GM04504 (cell line): ENCODE measurements around the gene CYB5D1.

ENCODE experiments used
- DNase-seq: peaks from one replicate; pipeline ENCODE4 v3.0.0-alpha.2; 2012; ENCODE audit warnings: low read depth

The CYB5D1 gene, protein sequence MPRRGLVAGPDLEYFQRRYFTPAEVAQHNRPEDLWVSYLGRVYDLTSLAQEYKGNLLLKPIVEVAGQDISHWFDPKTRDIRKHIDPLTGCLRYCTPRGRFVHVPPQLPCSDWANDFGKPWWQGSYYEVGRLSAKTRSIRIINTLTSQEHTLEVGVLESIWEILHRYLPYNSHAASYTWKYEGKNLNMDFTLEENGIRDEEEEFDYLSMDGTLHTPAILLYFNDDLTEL

DNA sequence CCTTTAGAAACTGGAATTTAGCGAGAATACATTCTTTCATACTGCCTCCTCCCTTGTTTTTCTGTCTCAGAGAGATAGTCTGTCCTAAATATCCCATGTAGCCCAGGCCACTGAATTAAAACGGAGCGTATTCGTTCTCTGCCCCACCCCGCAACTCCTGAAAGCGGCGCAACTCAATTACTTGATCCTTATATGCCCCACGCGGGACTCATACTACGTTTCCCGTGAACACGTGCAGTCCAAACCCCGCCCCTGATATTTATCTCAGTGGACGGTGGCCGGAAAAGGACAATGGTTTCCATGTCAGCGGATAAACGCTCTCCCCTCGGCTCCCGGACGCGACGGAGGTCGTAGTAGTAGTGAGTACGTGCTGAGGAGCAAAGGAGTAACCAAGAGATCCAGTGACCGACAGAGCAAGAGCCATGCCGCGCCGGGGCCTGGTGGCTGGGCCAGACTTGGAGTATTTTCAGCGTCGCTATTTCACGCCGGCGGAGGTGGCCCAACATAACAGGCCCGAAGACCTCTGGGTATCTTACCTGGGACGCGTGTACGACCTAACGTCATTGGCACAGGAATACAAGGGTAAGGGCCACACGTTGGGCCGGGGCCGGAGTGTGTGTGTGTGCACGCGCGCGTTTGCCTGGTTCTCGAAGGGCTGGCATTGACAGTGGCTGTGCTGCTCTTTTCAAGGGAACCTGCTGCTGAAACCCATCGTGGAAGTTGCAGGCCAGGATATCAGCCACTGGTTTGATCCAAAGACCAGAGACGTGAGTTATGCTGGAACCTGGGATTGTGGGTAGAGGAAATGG, at the start of gene CYB5D1:
Gene CYB5D1, plus strand, starts transcription at position 291 of the 809 bp plus-strand sequence. Its CDS starts 132 bp downstream, at position 423.
- peak; percentile 89 for DNase-seq

DNA sequence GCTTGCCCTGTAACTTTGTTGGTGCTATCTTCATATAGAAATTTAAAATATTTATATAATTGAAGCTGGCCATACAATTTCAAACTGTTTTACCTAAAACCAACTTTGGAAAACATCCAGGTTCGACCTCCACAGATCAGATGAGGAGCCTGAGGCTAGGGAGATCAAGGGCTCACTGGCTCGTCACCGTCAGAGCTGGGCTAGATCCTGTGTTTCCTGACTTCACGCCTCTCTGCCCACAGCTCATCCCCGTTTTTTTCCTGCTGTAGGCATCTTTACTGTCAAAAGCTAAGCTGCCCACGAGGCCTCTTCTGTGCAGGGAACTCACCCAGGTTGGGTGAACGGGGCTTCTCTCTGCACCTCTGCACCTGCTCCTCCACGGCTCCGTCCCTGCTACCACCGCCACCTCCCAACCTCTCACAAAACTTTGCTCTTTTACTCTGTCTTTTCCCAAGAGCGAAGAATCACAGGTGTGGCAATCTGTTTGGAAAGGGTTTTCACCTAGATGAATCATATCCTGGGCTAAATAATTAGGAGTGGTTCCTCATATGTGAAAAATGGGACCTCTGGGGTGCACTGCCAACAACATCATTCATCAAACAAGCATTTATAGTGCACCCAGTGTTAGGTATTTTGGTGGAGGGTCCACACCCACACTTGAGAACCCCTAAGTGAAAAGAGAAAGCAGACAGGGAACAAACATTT, 48.6 kb upstream of the CYB5D1 start:
- DNase-seq, result no peak

DNA sequence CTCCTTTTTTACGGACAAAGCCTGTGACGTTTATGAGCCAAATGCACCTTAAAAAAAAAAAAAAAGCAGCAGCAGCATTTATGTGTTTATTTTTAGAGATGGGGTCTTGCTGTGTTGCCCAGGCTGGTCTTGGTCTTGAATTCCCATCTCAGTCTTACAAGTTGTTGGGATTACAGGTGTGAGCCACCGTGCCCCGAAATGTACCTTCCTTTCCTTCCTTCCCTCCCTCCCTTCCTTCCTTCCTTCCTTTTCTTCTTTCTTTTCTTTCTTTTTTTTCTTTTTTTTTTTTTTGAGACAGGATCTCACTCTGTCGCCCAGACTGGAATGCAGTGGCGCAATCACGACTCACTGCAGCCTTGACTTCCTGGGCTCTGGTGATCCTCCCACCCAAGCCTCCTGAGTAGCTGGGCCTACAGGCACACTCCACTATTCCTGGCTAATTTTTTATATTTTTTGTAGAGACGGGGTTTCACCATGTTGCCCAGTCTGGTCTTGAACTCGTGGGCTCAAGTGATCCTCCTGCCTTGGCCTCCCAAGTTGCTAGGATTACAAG, 47.9 kb upstream of the CYB5D1 start:
- DNase-seq, result peak; percentile 5

DNA sequence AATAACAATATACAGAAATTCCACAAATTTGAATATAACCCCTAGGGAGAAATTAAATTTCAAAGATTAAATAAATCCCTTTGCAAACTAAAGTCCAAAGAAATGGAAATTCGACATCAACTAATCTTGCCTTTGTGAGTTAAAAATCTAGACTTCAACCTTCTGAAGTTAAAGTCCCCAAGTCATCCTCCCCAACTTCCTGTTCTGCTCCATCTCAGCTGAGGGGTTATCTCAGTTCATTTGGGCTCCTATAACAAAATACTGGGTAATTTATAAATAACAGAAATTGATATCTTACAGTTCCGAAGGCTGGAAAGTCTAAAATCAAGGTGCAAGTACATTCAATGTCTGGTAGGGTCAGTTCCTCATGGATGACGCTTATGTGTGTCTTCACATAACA, 46.6 kb upstream of the CYB5D1 start:
- no peak for DNase-seq

DNA sequence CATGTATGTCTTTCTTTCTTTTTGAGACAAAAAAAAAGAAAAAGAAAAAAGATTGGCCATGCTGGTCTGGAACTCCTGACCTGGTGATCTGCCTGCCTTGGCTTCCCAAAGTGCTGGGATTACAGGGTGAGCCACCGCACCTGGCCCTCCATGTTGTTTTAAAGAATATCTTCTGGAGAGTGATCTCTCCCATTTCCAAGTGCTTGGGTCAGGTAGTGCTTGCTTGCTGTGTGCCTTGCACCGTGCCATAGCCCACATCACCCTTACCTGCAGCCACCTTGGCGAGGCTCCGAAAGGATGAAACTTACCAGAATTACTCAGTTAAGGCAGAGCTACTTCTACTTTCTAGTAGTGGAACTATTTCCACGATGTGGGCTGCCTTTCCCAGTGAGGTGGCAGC, 42.8 kb upstream of the CYB5D1 start:
- DNase-seq, result no peak

DNA sequence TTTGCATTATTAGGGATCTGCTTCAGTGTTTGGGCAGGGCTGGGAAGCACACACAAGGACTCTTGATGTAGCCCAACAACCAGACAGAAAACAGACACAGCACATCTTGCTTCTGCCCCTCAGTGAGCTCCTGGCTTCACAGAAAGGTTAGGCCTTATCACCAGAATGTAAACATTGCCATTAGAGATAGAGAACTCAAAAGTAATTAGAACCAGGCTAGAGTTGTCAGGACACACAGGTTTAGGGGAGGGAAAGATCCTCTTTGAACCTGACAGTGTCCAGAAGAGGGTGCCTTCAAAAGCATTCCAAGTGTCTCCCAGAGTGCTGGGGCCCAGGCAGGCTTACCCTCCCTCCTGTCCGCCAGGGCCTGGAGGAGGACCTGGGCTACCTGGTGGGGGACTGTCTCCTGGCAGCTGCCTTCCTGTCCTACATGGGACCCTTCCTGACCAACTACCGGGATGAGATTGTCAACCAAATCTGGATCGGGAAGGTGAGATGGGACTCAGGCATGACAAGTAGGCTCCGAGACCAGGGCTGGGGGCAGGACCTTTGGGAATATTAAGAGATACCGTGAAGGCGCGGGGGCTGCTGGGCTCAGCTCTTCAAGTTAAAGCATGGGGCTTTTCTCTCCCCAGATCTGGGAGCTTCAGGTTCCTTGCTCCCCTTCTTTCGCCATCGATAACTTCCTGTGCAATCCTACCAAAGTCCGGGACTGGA, 40.7 kb upstream of the CYB5D1 start:
- DNase-seq, result no peak

DNA sequence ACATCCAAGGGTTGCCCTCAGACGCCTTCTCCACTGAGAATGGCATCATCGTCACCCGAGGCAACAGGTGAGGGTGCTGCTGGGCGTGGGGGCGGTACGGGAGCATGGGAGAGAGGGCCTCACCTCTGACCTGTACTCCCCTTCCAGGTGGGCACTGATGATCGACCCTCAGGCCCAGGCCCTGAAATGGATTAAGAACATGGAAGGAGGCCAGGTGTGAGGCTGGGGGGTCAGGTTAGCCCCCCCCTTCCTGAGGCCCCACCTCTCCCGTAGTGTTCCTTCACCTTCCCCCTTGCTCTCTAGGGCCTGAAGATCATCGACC, 40.2 kb upstream of the CYB5D1 start:
- DNase-seq, result no peak

DNA sequence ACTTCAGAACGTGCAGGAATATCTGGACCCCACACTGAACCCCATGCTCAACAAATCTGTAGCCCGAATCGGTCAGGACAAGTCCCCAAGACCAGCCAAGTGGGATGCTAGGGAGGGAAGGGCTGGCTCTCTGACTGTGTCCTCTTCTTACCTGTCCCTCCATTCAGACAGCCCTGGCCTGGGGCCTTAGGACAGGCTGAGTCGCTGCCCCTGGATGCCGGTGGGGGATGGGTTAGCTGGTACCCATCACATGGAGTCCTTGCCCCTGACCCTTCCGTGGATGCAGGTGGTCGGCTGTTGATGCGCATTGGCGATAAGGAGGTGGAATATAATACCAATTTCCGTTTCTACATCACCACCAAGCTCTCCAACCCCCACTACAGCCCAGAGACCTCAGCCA, 39.8 kb upstream of the CYB5D1 start:
- no peak for DNase-seq

DNA sequence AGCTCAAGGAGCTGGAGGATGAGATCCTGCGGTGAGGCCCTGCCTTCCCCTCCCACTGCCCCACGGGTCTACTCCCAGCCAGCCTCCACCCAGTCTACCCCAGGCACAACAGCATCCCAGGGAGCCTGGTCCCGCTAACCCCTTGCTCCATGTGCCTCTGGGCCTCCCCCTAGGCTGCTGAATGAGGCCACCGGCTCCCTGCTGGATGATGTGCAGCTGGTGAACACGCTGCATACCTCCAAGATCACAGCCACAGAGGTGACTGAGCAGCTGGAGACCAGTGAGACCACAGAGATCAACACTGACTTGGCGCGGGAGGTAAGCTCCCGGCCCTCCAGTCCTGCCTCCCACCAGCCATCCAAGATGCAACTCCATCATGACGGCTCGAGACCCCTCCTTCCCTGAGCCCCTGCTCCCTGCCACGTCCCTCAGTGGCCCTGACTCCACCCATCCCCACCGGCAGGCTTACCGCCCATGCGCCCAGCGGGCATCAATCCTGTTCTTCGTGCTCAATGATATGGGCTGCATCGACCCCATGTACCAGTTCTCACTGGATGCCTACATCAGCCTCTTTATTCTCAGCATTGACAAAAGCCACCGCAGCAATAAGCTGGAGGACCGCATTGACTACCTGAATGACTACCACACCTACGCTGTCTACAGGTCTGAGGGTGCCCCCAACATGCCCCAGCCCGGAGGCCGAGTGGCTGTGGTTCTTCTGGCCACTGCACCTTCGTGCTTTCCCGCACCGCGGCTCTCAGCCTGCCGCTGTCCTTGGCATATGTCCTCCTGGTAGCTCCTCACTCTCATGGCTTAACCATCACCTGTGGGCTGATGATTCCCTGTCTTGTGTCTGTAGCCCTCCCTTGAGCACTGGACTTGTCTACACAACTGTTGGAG, 38.8 kb upstream of the CYB5D1 start:
- no peak for DNase-seq

DNA sequence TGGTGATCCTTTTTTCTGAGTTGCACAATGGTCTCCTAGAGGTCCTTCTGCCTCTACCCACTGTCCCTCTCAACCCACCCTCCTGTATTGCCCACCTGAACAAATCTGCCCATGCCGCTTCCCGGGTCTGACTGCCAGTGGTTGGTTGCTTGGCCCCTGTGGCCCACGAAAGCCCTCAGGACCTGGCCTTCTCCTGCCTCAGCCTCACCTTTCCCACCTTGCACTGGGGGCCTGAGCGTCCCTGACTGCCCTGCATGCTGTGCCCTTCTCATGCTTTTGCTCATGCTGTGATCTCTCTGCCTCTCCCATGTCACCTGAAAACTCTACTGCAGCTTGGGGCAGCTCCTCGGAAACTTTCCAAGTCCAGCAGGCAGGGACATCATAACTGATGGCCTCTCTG, 37.6 kb upstream of the CYB5D1 start:
- no peak for DNase-seq

DNA sequence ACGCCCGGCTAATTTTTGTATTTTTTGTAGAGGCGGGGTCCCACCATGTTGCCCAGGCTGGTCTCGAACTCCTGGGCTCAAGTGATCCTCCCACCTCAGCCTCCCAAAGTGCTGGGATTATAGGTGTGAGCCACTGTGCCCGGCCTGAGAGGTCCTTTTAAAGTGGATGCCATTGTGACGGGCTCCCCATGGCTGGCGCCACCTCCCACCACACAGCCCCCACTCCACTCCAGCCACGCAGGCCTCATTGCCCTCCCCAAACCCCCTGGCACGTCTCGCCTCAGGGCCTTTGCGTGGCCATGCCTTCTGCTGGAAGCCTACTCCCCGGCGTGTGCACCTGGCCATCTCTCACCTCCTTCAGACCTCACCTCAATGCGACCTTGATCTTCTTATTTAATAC, 35.7 kb upstream of the CYB5D1 start:
- DNase-seq, result no peak

DNA sequence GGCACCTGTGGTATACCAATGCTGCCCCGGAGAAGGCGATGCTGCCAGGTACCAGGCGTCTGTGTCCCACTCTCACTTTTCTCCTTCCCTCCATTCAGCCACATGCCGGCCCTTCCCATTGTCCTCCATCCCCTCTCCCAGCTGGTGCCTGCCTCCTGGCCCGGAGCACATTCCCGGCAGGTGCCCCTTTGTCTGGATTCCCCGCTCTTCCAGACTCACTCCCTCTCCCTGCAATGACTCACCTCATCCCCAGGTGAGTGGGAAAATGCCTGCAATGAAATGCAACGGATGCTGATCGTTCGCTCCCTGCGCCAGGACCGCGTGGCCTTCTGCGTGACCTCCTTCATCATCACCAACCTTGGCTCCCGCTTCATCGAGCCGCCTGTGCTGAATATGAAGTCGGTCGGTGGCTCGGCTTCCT, 34.2 kb upstream of the CYB5D1 start:
- DNase-seq, result no peak

DNA sequence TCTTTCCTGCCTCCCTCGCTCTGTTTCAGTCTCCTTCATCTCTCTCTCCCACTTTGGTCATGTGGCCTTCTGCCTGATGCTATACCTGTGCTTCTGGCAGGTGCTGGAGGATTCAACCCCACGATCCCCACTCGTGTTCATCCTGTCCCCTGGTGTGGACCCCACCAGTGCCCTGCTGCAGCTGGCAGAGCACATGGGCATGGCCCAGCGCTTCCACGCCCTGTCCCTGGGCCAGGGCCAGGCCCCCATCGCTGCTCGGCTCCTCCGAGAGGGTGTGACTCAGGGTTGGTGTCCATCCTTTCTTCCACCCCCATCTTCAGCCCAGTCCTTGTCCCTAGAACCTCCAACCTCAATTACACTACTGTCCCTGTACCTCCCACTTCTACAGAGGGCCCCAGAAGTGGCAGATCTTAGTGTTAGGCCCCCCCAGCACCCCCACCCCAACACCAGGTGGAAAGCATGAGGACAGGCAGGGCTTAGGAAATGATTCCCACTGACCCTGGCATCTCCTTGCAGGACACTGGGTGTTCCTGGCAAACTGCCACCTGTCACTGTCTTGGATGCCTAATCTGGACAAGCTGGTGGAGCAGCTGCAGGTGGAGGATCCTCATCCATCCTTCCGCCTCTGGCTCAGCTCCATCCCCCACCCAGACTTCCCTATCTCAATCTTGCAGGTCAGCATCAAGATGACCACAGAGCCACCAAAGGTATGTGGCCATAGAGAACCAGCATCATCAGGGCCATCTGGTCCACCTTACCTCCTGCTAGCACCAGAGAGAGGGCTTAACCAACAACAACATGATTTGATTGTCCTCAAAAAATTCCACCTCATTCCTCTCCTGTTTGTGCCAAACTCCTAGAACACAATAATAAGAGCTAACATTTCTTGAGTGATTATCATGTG, 33.5 kb upstream of the CYB5D1 start:
- DNase-seq, result no peak

DNA sequence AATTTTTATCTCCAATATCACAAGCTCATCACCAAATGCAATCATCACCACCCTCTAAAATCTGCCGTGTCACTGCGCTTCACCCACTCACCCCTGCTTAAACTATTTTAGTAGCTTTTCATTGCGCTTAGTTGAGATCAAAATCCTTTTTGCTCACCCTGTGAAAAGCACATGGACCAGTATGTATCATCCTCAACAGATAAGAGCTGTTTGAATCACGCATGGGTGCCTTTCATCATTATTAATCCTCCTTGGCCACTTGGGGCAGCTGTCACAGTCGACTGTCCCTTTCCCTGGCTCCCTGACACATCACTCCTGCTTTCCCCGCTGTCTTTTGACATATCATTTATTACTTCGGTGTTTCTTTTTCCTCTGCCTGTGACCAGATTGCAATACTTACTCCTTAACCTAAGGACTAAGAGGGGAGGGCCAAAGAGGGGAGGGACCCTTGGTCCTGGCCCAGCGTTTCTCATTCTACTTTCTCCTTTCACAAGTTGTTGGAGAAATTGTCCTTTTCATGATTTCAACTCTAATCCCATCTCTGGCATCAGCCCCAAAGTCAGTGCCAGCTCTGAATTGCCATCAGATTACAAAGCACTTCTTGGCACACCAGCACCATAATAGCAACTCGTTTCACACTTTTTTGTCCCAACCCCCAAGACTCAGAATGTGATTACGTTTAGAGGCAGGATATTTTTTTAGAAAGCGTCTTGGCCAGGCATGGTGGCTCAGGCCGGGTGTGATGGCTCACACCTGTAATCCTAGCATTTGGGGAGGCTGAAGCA, 32.4 kb upstream of the CYB5D1 start:
- DNase-seq, result no peak

DNA sequence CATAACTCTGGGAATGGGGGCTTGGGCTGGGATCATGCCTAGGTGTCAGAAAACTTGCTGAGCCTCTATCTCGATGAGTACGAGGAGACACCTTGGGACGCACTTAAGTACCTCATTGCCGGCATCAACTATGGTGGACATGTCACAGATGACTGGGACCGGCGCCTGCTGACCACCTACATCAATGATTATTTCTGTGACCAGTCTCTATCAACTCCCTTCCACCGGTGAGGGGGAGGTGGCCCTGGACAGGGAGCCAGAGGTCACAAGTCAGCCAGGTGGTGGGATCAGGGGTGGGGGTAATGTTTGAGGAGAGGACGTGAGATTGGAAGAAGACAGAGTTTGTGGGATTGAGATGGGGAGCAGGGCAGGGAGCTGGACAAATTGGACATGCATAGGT, 27.2 kb upstream of the CYB5D1 start:
- DNase-seq, result no peak

DNA sequence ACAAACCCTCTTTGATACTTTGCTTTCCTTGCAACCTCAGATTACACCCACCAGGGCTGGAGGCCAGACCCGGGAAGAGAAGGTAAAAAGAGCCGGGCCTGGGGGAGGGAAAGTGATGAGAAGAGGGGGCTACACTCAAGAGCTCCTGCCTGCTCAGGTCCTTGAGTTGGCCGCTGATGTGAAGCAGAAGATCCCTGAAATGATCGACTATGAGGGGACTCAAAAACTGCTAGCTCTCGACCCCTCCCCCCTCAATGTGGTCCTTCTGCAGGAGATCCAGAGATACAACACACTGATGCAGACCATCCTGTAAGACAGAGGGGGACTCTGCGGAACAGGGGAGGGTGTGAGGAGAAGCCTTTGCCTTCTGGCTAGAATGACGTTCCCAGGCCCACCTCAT, 26.6 kb upstream of the CYB5D1 start:
- no peak for DNase-seq

DNA sequence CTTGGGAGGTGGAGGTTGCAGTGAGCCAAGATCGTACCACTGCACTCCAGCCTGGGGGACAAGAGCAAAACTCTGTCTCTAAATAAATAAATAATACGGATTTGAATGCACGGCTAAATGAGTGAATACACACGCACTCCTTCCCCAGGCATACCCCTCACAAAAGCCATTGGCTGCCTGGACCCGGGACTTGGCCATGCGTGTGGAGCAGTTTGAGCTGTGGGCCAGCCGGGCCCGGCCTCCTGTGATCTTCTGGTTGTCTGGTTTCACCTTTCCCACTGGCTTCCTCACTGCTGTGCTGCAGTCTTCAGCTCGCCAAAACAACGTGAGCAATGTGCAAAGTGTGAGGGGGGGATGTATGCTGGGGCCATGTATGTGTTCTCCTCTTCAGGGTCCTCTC, 25.4 kb upstream of the CYB5D1 start:
- no peak for DNase-seq

DNA sequence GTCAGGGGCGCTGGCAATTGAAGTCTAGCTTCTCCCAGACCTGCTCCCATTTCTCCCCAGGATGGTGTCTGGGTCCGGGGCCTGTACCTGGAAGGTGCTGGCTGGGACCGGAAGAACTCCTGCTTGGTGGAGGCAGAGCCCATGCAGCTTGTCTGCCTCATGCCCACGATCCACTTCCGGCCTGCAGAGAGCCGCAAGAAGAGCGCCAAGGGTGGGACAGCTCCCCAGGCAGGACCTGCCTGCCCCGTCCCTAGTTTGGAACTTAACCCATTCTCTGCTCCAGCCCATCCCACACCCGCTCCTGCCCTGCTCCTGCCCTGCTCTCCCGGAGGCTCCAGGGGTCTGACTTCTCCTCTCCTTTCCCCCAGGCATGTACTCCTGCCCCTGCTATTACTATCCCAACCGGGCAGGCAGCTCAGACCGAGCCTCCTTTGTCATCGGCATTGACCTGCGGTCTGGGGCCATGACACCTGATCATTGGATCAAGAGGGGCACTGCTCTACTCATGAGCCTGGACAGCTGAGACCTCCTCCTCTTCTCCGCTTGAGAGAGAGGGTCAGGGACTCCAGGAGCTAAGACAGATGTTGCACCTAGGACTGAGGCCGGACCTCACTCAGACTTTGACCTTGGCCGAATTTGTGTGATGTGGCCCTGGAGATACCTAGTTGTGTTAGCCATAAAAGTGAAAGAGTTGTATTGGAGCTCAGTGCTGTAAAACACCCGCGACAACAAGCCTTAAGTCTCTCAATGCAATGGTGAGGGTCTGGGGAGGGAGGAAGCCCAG, 24.6 kb upstream of the CYB5D1 start:
- no peak for DNase-seq
